Activated naive CD4-positive, alpha-beta T cell treated with anti-CD3 and anti-CD28 coated beads, Interleukin-2, amount 50 U/mL, for 72 hours (primary cell): ENCODE data around the gene ARMC3. TPM values are rescaled to one million over a fixed set of nuclear protein-coding genes. Genes with fewer than 3 reads are reported as not detected.
"Not testable (repeated sequence)": the region's sequence is repeated elsewhere in the genome, so short reads cannot be mapped to it uniquely, and the experiment has no call there.

Experiments used
- ATAC-seq, 2 donors: fragments of 150-1000 bp; cut with Tn5 transposase; 2 replicates each; pipeline ENCODE4 v1.10.0; 2021; ENCODE audit warnings: mild to moderate bottlenecking in 2 of 2, moderate library complexity in 2 of 2
- DNase-seq, 2 donors: peaks; one replicate each; pipeline ENCODE4 v3.0.0; 2021 to 2022; ENCODE audit warnings: low spot score in 2 of 2
- H3K27ac Mint-ChIP-seq, 2 donors: one replicate each; pipeline ENCODE4 v1.8.0; 2022; ENCODE audit warnings: mild to moderate bottlenecking in 2 of 2, mixed read lengths in 2 of 2
- H3K36me3 Mint-ChIP-seq, 2 donors: one replicate each; pipeline ENCODE4 v1.8.0; 2022; ENCODE audit warnings: mixed read lengths in 2 of 2
- H3K9me3 Mint-ChIP-seq, 2 donors: one replicate each; pipeline ENCODE4 v1.8.0; 2022; ENCODE audit warnings: mixed read lengths in 2 of 2
- total RNA-seq, 2 donors: library from RNA; stranded (reverse); gene quantifications; one replicate each; pipeline ENCODE4 v1.2.3, GENCODE V29; 2022

Gene ARMC3
- total RNA-seq, 2 donors from 2014 or later = not detected

DNA sequence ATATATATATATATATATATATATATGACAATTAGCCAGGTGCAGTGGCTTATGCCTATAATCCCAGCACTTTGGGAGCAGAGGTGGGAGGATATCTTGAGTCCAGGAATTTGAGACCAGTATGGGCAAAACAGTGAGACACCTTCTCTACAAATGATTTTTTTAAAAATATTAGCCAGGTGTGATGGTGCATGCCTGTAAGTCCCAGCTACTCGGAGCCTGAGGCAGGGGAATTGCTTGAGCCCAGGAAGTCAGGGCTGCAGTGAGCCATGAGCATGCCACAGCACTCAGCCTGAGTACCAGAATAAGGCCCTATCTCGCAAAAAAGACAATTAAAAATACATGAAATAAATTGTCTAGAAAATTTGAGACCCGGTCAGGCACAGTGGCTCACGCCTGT, 120.3 kb downstream of the ARMC3 start:
- Mint-ChIP-seq H3K27ac (no peak overlapping the region), H3K36me3 (no peaks in the 10 kb centered on the region), H3K9me3 (no peaks in the 10 kb centered on the region)
- ATAC-seq = no peak
- DNase-seq = no peak

- no peak for DNase-seq
- no peaks in the 10 kb centered on the region for H3K36me3 Mint-ChIP-seq
- ATAC-seq = no peak
- no peaks in the 10 kb centered on the region for H3K9me3 Mint-ChIP-seq
- no peak overlapping the region for H3K27ac Mint-ChIP-seq
Measured at GRCh38 chr10:23051278-23051677, 123.4 kb downstream of the ARMC3 start.

DNA sequence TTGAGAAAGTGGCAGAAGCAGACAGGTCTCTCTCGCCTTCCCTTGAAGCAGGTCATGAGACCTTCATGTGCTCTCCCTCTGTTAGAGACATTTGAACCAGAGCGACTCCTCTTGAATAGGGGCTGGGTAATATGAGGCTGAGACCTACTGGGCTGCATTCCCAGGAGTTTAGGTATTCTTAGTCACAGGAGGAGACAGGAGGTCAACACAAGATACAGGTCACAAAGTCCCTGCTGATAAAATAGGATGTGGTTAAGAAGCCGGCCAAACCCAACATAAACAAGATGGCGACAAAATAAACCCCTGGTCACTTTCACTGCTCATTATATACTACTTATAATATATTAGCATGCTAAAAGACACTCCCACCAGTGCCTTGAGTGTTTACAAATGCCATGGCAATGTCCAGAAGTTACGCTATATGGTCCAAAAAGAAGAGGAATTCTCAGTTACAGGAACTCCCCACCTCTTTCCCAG, 124.0 kb downstream of the ARMC3 start:
- H3K36me3 Mint-ChIP-seq = no peaks in the 10 kb centered on the region
- no peak for ATAC-seq
- no peak for DNase-seq
- H3K27ac Mint-ChIP-seq = no peak overlapping the region
- no peaks in the 10 kb centered on the region for H3K9me3 Mint-ChIP-seq

GRCh38 chr10:23053036-23053435, 125.2 kb downstream of the ARMC3 start:
- no peak for ATAC-seq
- no peaks in the 10 kb centered on the region for H3K36me3 Mint-ChIP-seq
- H3K27ac Mint-ChIP-seq = no peak overlapping the region

DNA sequence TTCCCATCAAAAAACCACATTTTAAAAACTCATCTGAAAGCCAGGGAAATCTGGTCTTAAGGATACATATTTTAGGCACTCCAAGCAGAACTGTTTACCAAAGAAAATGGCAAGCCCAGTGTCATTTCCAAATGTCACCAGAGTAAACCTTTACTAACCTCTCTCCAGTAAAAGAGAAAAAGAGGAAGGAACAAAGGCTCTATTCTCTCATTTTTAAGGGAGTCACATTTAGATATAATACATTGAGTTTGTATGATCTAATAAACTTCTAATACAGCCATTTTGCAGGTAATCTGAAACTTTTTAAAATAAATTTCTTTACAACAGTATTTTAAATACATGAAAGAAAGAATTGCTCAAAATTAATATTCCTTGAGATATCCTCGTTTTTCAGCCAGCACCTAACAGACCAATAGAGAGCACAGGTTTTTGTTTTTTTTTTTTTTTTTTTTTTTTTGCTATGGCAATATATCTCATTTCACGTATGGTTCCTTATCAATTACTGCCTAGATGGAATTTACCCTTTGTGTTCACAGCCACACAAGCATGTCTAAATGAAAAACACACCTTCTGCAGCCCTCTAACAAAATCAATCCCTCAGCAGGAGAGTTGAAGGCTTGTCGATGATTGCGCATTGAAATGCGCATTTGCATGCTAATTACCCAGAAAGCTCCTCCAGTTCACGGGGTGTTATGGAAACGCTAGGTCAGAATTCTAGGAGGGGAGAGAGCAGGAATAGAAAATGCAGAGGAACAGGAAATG, 127.8 kb downstream of the ARMC3 start:
- ATAC-seq (no peak), DNase-seq (no peak)
- H3K9me3 Mint-ChIP-seq = peaks cover 0 to 8% of the 10 kb centered on the region in 2 donors
- no peaks in the 10 kb centered on the region for H3K36me3 Mint-ChIP-seq
- no peak overlapping the region for H3K27ac Mint-ChIP-seq

More at GRCh38 chr10:23053036-23053435, 125.2 kb downstream of the ARMC3 start:
- DNase-seq = no peak
- no peaks in the 10 kb centered on the region for H3K9me3 Mint-ChIP-seq

GRCh38 chr10:23056186-23056579, 128.3 kb downstream of the ARMC3 start:
- Mint-ChIP-seq H3K36me3 (no peaks in the 10 kb centered on the region), H3K9me3 (peaks cover 0 to 8% of the 10 kb centered on the region in 2 donors), H3K27ac (no peak overlapping the region)
- ATAC-seq = no peak
- DNase-seq = no peak

DNA sequence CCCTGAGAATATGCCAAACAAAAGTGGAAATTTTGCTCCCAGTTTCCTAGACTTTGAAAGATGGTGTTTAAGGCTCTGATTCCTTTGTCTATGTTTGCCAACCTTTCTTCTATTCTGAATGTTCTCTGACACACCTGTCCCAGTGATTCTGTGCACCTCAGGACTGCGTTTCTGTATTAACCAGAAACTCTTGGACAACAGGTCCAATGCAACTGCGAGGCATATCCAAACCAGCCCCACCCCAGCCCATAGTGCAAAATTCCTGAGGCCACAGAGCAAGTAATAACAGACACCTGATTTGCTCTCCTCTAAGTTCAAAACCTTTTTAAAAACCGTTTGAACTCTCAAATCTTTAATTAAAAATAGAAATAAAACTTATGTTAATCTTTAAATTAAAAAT, 130.5 kb downstream of the ARMC3 start:
- H3K9me3 Mint-ChIP-seq = peaks cover 0 to 8% of the 10 kb centered on the region in 2 donors

GRCh38 chr10:23060918-23061317, 133.1 kb downstream of the ARMC3 start:
- Mint-ChIP-seq H3K9me3 (peaks cover 0 to 8% of the 10 kb centered on the region in 2 donors), H3K36me3 (no peaks in the 10 kb centered on the region), H3K27ac (no peak overlapping the region)
- ATAC-seq = no peak
- no peak for DNase-seq

More for the DNA sequence above, 130.5 kb downstream of the ARMC3 start:
- H3K36me3 Mint-ChIP-seq = no peaks in the 10 kb centered on the region
- H3K27ac Mint-ChIP-seq = no peak overlapping the region
- no peak for DNase-seq
- no peak for ATAC-seq

DNA sequence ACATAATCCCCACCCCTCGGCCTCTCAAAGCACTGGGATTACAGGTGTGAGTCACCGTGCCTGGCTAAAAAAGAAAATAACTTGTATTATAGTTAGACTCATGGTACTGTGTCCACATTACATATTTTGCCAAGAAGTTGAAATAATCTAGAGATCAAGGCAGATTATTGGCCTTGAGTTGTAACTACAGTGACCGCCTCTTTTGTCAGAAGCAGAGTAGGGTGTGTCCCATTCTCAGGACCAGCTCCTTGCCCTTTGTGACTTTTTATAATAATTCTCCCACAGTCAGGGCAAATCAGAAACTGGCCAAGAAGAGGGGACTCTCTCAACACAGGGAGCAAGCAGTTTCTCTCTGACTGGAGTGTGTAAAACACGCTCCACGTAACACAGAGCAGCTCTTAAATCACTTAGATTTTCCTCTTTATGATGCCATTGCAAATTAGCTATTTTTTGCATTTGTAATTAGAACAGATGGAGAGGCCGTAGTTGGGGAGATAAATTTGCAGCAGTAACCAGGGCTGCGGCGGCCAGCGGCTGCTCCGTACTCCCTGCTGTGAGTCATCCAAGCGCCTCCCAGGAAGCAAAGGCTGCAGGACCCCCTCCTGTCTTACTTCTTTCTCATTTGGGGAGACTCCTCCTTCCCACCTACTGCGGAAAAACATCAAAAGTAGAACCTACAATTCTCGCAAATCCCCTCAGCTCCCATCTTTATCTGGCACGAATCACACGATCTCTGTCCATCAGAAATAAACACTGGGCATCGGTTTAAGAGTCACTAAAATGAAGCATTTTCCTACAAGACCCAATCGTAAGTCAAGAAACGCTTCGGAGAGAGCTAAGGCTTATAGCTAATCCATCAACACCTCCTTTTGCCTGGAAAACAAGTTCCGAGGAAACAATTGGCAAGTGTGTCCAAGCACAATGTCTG, 135.5 kb downstream of the ARMC3 start:
- peaks cover 0 to 8% of the 10 kb centered on the region in 2 donors for H3K9me3 Mint-ChIP-seq
- no peak overlapping the region for H3K27ac Mint-ChIP-seq
- ATAC-seq (no peak), DNase-seq (no peak)
- H3K36me3 Mint-ChIP-seq = no peaks in the 10 kb centered on the region

- Mint-ChIP-seq H3K9me3 (peaks cover 0 to 1% of the 10 kb centered on the region in 2 donors), H3K36me3 (no peaks in the 10 kb centered on the region), H3K27ac (no peak overlapping the region)
- ATAC-seq = no peak
- no peak for DNase-seq
Measured at GRCh38 chr10:23063973-23064812, 136.3 kb downstream of the ARMC3 start.

DNA sequence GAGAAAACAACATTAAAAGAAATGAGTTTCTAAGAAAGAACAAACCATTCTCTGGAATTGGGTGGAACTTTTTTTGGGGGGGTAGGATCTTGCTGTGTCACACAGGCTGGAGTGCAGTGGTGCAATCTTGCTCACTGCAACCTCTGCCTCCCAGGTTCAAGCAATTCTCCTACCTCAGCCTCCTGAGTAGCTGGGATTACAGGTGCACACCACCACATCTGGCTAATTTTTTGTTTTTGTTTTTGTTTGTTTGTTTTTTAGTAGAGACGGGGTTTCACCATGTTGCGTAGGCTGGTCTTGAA, 136.9 kb downstream of the ARMC3 start:
- not testable (repeated sequence) for H3K36me3 Mint-ChIP-seq, H3K9me3 Mint-ChIP-seq, DNase-seq, ATAC-seq, H3K27ac Mint-ChIP-seq

- no peaks in the 10 kb centered on the region for H3K9me3 Mint-ChIP-seq
- no peaks in the 10 kb centered on the region for H3K36me3 Mint-ChIP-seq
- ATAC-seq (no peak), DNase-seq (no peak)
- no peak overlapping the region for H3K27ac Mint-ChIP-seq
Measured at GRCh38 chr10:23065181-23065948, 137.5 kb downstream of the ARMC3 start.

DNA sequence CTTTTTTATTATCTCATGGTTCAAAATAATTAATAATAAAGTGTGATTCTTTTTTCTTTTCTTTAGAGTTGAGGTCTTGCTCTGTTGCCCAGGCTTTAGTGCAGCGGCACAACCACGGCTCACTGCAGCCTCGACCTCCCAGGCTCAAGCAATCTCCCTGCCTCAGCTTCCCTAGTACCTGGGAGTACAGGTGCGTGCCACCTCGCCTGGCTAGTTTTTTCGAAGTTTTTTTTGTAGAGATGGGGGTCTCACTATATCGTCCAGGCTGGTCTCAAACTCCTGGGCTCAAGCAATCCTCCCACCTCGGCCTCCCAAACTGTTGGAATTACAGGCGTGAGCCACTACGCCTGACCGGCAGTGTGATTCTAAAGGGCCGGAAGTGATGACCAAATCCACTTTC, 139.5 kb downstream of the ARMC3 start:
- no peaks in the 10 kb centered on the region for H3K9me3 Mint-ChIP-seq
- H3K27ac Mint-ChIP-seq = no peak overlapping the region
- ATAC-seq = no peak

GRCh38 chr10:23067939-23068775, 140.3 kb downstream of the ARMC3 start:
- H3K27ac Mint-ChIP-seq = no peak overlapping the region
- DNase-seq = peak in 1 of 2 donors; percentile 66
- no peaks in the 10 kb centered on the region for H3K36me3 Mint-ChIP-seq

More for the DNA sequence above, 139.5 kb downstream of the ARMC3 start:
- no peak for DNase-seq
- no peaks in the 10 kb centered on the region for H3K36me3 Mint-ChIP-seq

More at GRCh38 chr10:23067939-23068775, 140.3 kb downstream of the ARMC3 start:
- ATAC-seq = peak; percentile 71 to 76
- H3K9me3 Mint-ChIP-seq = no peaks in the 10 kb centered on the region
